Panc1 (cell line): Measurements from ENCODE around the gene TEDC1.

ENCODE experiments used
- CTCF ChIP-seq: fragments of 450-650 bp; IDR thresholded peaks from 2 replicates; pipeline ENCODE4 v1.5.1; 2017; ENCODE audit warnings: mild to moderate bottlenecking
- POLR2AphosphoS5 ChIP-seq: IDR thresholded peaks from 2 replicates; pipeline ENCODE4 v1.6.1; 2012; ENCODE audit warnings: mild to moderate bottlenecking, low read depth, low read length, moderate library complexity
- REST ChIP-seq, 2 experiments: IDR thresholded peaks; 2 replicates each; pipeline ENCODE4 v1.6.1; 2011 to 2012; ENCODE audit warnings: low read depth in 2 of 2, control low read depth in 1 of 2, low read length in 1 of 2, mild to moderate bottlenecking in 1 of 2, moderate library complexity in 1 of 2; ENCODE audit not compliant: insufficient read depth in 1 of 2
- TCF7L2 ChIP-seq: IDR thresholded peaks from 2 replicates; pipeline ENCODE4 v1.6.1; 2011; ENCODE audit warnings: mild to moderate bottlenecking, low read depth, low read length, inconsistent platforms

GRCh38 chr14:105486163-105486973 is 4.7 kb upstream of the TEDC1 start, which contains the start of gene CRIP1:
- TF ChIP-seq CTCF (no peak; the same call in 1 of the 2 replicates), POLR2AphosphoS5 (no peak), REST (IDR thresholded peaks at IDR 0.05; ENCODE audit: insufficient read depth in 1 of 2, low read depth in 2 of 2, low read length in 1 of 2) (no peak), TCF7L2 (no peak)
